Right cardiac atrium (tissue), 5 donors: ENCODE data around the gene INPP5K. TPM values are rescaled to one million over a fixed set of nuclear protein-coding genes. Genes with fewer than 3 reads are reported as not detected.

Experiments
- ATAC-seq, 2 donors: fragments of 200-7000 bp; cut with Tn5 transposase; one replicate each; pipeline versions ENCODE4 v1.8.0 to v1.9.1; 2020; ENCODE audit warnings: moderate library complexity in 2 of 2, mild to moderate bottlenecking in 1 of 2
- DNase-seq, 3 donors: peaks; one replicate each; pipeline ENCODE4 v3.0.0-alpha.2; 2020
- H3K27ac ChIP-seq: one replicate; pipeline ENCODE4 v1.5.1; 2013; ENCODE audit warnings: mild to moderate bottlenecking, low read length, control low read depth, moderate library complexity
- H3K27me3 ChIP-seq: one replicate; pipeline ENCODE4 v1.6.1; 2013; ENCODE audit not compliant: control insufficient read depth, insufficient read depth
- H3K4me1 ChIP-seq: one replicate; pipeline ENCODE4 v1.6.1; 2013; ENCODE audit warnings: low read length; ENCODE audit not compliant: control insufficient read depth, insufficient read depth
- H3K4me3 ChIP-seq: one replicate; pipeline ENCODE4 v1.5.1; 2013; ENCODE audit warnings: low read length, control low read depth
- H3K9me3 ChIP-seq: one replicate; pipeline ENCODE4 v1.6.1; 2013; ENCODE audit warnings: low read length; ENCODE audit not compliant: control insufficient read depth
- WGBS: extraction: QIAGEN DNeasy Blood & Tissue Kit; methylation state at CpG from one replicate; pipeline ENCODE4 v1.1.7; 2013; 5-methylcytosine and 5-hydroxymethylcytosine counted together
- intact Hi-C, 4 donors: fragments of 100-400 bp; cut with DNase I; formaldehyde crosslinking; loops; one replicate each; pipeline versions ENCODE4 v1.11.0 to v1.14.0; 2022 to 2023
- polyA plus RNA-seq: library from polyadenylated mRNA; stranded (reverse); fragments of 200-250 nt; gene quantifications from one replicate; pipeline ENCODE4 v1.2.3, GENCODE V29; 2013
- total RNA-seq, 4 donors: library from RNA; stranded (reverse); fragmentation: NEBNext Ultra II Directional; extraction: Animal tissue kit (Norgen Biotek cat#: 25700); gene quantifications; one replicate each; pipeline ENCODE4 v1.2.1, GENCODE V29; 2021
- donor health status: healthy with polysubstance abuse.
- donor health status: DM: no; HTN: yes; CAD: no.
- donor health status: DM: no; HTN: no; CAD: no.
- donor health status: DM: no; HTN: yes; CAD: no; lungs with severe emphysema.
- donor health status: DM: yes; HTN: yes; CAD: no.

Gene INPP5K
- total and polyA plus RNA-seq, 5 donors, result 21.4 to 34.7 (median 32.2) TPM

- Histone ChIP-seq H3K27me3 (no peaks in the 10 kb centered on the region), H3K4me1 (peaks cover 6% of the 10 kb centered on the region), H3K9me3 (no peaks in the 10 kb centered on the region), H3K27ac (peak overlapping the region; percentile 7), H3K4me3 (no peak overlapping the region)
- 91% methylated on average over 29 of the region's 29 CpGs for WGBS
- intact Hi-C loops, result no loop called here
- ATAC-seq (no peak), DNase-seq (peak in 1 of 3 donors; percentile 69)
Observed at GRCh38 chr17:1484060-1484535, 32.3 kb downstream of the INPP5K start.

- Histone ChIP-seq H3K4me1 (peaks cover 4% of the 10 kb centered on the region), H3K4me3 (no peak overlapping the region), H3K9me3 (no peaks in the 10 kb centered on the region), H3K27me3 (no peaks in the 10 kb centered on the region), H3K27ac (peak overlapping the region; percentile 19)
- ATAC-seq, result no peak
- WGBS, result 69% methylated on average over 20 of the region's 20 CpGs
- intact Hi-C loops, result no loop called here
- peak; percentile 48 to 81 (median 74) for DNase-seq
Observed at GRCh38 chr17:1482680-1483079, 33.7 kb downstream of the INPP5K start.

DNA sequence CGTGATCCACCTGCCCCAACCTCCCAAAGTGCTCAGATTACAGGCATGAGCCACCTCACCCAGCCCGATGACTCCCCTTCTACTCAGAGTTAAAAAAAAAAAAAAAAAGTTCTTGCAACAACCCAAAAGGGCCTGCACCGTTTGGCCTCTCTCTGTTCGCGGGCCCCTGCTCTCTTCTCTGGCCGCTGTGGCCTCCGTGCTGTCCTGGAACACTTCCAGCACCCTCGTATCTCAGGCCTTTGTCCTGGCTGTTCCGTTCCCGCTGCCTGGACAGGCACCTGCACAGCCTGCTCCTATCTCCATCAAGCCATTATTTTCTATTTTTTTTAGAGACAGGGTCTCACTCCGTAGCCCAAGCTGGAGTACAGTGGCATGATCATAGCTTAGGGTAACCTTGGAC lies 34.7 kb downstream of the INPP5K start:
- DNase-seq (no peak), ATAC-seq (no peak)
- intact Hi-C loops, result no loop called here
- H3K9me3 ChIP-seq, result no peaks in the 10 kb centered on the region
- 66% methylated on average over 11 of the region's 11 CpGs for WGBS
- no peaks in the 10 kb centered on the region for H3K27me3 ChIP-seq
- no peak overlapping the region for H3K27ac ChIP-seq
- H3K4me1 ChIP-seq, result no peaks in the 10 kb centered on the region
- no peak overlapping the region for H3K4me3 ChIP-seq

GRCh38 chr17:1480747-1481465 lies 35.5 kb downstream of the INPP5K start:
- Histone ChIP-seq H3K27me3 (no peaks in the 10 kb centered on the region), H3K4me1 (no peaks in the 10 kb centered on the region), H3K9me3 (no peaks in the 10 kb centered on the region), H3K27ac (no peak overlapping the region), H3K4me3 (no peak overlapping the region)
- no peak for ATAC-seq
- intact Hi-C loops, result no loop called here
- no peak for DNase-seq
- WGBS, result 82% methylated on average over 18 of the region's 18 CpGs

GRCh38 chr17:1478418-1478817 lies 38.0 kb downstream of the INPP5K start:
- ATAC-seq (no peak), DNase-seq (no peak)
- Histone ChIP-seq H3K27ac (no peak overlapping the region), H3K4me3 (no peak overlapping the region), H3K4me1 (no peaks in the 10 kb centered on the region), H3K27me3 (no peaks in the 10 kb centered on the region), H3K9me3 (no peaks in the 10 kb centered on the region)
- WGBS, result 90% methylated on average over 26 of the region's 26 CpGs
- intact Hi-C loops, result no loop called here

DNA sequence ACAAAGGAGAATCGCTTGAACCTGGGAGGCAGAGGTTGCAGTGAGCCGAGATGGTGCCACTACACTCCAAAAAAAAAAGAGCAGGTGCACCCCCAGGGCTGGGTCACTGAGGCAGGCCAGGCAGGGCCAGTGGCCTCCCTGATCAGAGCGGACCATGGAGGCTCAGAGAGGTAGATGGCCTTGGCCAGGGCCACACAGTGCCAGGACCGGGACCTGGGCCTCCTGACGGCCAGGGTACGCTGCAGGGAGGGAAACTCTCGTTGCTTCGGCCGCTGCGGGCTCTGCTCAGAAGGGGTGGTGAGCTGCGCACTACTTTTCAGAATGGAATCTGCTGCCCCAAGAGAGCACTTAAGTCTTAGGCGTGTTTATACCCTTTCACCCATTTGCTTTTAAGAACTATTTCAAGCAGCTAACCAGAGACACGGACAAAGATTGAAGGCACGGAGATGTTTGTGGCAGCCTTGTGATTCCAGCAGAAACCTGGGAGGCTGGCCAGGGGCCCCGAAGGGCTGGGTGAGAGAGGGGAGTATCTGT lies 41.0 kb downstream of the INPP5K start:
- Histone ChIP-seq H3K9me3 (no peaks in the 10 kb centered on the region), H3K4me3 (no peak overlapping the region), H3K27ac (no peak overlapping the region), H3K4me1 (no peaks in the 10 kb centered on the region), H3K27me3 (no peaks in the 10 kb centered on the region)
- ATAC-seq (no peak), DNase-seq (no peak)
- WGBS, result 84% methylated on average over 15 of the region's 15 CpGs
- intact Hi-C loops, result no loop called here

DNA sequence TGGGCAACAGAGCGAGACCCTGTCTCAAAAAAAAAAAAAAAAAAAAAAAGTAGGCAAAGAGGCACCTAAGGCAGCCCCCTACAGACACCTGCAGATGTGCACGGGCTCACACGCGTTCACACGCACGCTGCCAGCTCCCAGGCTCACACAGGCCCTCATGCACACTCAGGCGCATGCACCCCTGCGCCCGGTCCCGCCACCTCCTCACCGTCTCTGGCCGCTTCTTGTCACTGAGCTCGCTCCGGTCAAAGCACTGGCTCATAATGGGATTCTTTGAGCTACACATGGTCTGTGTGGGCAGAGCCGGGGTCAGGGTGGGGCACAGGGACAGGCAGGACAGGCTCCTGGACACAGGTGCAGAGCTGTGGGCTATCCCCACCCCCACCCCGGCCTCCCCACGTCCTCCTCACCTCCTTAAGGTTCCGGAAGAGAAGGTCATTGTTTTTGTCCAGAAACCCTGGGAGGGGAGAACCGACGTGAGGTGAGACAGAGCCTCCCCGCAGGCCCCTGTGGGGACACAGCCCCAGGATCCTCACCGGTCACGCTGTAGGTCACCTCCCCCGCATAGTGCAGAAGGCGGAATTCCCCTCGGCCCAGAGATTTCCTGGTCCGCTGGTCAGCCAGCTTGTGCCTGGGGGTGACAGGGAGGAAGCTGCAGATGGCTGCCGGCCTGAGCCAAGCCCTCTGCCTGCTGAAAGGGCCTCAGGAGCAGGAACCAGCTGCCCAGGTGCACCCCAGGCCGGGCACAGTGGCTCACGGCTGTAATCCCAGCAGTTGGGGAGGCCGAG lies 41.8 kb downstream of the INPP5K start:
- 77% methylated on average over 31 of the region's 31 CpGs for WGBS
- intact Hi-C loops, result no loop called here
- ATAC-seq, result no peak
- Histone ChIP-seq H3K4me1 (no peaks in the 10 kb centered on the region), H3K4me3 (no peak overlapping the region), H3K9me3 (no peaks in the 10 kb centered on the region), H3K27me3 (no peaks in the 10 kb centered on the region), H3K27ac (no peak overlapping the region)
- no peak for DNase-seq

DNA sequence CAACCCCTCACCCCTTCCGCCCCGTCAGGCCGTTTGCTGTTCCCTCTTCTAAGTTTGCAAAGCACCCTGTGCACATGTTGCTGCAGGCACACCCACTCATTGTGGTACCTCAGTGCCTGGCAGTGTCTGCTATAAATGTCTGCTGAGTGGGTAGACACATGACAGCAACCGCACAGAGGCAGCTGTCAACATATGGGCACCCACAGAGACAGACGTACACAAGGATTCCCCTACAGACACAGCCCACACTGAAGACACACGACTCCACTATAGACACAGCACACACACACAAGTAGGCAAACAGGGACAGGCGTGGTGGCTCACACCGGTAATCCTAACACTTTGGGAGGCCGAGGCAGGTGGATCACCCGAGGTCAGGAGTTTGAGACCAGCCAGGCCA lies 42.6 kb downstream of the INPP5K start:
- WGBS, result 85% methylated on average over 10 of the region's 10 CpGs
- Histone ChIP-seq H3K27me3 (no peaks in the 10 kb centered on the region), H3K4me3 (no peak overlapping the region), H3K4me1 (no peaks in the 10 kb centered on the region), H3K27ac (no peak overlapping the region), H3K9me3 (no peaks in the 10 kb centered on the region)
- ATAC-seq (no peak), DNase-seq (no peak)
- intact Hi-C loops, result no loop called here

- Histone ChIP-seq H3K4me1 (no peaks in the 10 kb centered on the region), H3K4me3 (no peak overlapping the region), H3K9me3 (no peaks in the 10 kb centered on the region), H3K27me3 (no peaks in the 10 kb centered on the region), H3K27ac (no peak overlapping the region)
- no peak for DNase-seq
- 66% methylated on average over 11 of the region's 11 CpGs for WGBS
- intact Hi-C loops, result no loop called here
- ATAC-seq, result no peak
Observed at GRCh38 chr17:1473170-1473569, 43.2 kb downstream of the INPP5K start.

DNA sequence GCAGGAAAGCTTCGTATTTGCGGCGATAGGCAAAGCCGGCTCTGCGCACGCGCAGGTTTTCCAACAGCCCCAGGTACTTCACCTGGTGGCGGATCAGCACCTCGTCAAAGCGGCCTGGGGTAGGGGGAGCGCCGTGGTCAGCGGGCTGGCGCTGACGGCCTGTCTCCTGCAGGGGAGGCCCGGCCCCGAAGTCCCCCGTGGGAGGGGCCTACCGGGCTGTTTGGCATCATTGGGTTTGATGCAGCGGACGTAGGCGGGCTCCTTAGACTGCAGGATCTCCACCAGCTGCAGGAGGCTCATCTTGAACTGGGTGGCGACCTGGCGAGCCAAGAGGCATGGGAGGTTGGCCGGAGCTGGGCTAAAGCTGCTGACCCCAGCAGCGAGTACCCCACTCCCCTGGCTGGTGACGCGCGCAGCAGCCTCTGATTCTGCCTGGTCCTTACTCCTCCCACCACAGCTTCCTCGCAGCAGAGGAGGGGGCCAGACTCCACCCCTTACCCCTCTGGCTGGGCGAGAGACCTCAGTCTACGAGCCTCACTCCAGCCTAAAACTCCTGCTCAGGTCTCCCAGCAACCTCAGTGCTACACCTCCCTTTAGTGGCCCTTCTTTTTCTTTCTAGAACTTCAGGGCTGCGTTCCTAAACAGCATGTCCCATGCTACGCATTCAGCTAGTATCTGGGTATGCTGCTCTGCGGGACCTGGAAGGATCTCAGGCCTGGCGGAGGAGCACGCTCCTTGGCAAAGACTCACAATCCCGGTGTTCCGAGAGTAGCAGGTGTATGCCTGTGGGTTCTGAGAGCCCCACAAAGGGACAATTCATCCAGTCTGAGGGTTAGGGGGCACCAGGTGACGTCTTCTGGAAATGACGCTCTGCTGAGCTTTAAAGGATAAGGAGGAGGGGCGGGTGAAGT lies 44.2 kb downstream of the INPP5K start:
- H3K27ac ChIP-seq, result no peak overlapping the region
- no peak overlapping the region for H3K4me3 ChIP-seq
- H3K9me3 ChIP-seq, result no peaks in the 10 kb centered on the region
- H3K4me1 ChIP-seq, result no peaks in the 10 kb centered on the region
- ATAC-seq (no peak), DNase-seq (peak in 1 of 3 donors; percentile 40)
- intact Hi-C loops, result no loop called here
- H3K27me3 ChIP-seq, result no peaks in the 10 kb centered on the region
- 86% methylated on average over 42 of the region's 42 CpGs for WGBS
